ENCODE measurements around the gene KRT38.
A peak's percentile ranks its signal among the peaks of the same experiment; 100 is the strongest.

The KRT38 gene

GRCh38 chr17:41420134-41420533 lies 20.6 kb downstream of the KRT38 start:
- DNase-seq: no peak

GRCh38 chr17:41419716-41420115 lies 21.1 kb downstream of the KRT38 start:
- no peak for DNase-seq

DNA sequence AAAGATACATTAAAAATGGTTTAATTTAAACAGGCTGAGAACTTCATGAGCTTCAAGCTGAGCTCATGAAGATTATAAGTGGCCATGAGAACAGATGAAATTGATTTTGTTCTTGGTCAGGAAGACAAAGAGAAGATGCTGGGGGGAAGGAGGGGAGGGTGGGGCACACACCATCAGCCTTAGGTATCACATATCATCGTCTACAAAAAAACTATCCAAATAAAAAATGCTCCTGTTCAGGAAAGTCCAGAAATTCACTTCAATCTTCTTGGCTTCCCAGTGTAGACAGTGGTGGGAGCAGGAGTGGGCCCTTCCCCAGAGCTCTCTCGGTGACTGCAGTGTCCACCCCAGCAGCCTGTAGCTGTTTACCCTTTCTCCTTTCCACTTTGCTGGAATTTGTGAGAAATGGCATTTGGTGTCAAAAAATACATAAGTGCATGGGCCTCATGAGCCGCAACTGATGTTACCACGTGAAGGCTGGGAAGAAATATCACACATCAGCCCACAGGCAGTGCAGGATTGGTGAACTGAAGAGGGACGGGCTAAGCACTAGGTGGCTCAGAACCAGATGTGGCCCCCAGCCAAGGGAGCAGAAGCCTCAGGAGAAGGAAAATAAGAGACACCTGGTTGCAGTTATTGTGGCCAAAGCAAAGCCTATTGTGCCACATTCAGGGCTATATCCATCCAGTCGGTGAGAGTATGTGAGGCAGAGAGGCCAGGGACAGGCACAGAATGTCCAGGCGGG lies 22.5 kb downstream of the KRT38 start:
- DNase-seq: no peak

GRCh38 chr17:41417576-41418015 lies 23.2 kb downstream of the KRT38 start:
- peak in 1 of 2 experiments; percentile 54 for DNase-seq

DNA sequence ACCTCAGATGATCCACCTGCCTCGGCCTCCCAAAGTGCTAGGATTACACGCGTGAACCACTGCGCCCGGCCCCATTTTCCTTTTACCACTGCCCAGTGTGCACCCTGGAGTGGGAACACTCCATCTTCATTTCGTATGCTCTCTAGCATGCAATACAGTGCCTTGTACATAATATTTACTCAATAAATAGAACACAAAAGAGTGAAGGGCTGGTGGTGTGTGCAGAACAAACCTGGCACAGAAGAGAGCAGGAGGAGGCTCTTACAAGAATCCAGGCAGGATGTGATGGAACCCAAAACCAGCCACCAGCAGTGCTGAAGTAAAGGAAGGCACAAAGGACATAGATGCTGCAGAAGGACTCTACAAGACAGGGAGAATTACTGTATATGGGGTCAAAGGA lies 23.7 kb downstream of the KRT38 start:
- no peak for DNase-seq

DNA sequence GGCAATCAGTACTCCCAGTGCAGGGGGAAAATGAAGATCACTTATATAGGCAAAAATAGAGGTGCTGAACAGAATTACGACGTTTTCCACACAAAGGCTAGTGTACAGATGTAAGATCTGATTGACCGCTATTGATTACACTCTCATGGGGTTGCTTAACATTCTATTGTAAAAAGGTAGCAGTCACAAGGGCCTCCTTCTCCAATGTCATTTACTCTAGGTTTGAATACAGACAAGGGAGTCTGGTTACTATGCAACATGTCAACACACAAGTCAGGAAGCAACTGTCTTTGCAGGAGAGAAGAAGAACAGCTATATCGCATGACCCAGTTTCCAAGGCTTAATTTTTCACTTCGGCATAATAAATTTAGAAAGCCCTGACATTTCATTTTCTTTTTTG lies 24.3 kb downstream of the KRT38 start:
- DNase-seq: no peak

DNA sequence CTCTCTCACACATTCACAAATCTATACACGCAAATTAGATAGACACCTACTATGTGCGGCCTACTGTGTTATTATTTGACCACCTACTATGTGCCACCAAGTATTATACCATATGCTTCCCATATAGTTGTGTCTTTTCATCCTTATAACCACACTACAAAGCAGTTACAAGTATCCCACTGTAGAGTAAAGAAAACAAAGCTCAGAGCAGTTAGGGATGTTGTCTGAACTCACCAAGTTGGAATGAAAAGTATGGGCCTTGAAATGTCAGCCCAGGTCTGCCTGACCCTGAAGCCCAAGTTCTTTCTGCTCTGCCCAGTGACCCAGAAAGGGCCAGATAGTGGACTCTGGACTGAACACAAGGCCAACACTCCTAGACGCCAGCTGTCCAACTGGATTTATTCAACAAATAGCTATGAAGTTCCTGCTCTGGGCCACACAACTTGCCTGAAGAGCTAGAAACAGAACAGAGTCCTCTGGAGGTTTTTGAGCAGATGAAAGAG lies 24.9 kb downstream of the KRT38 start:
- DNase-seq: no peak

GRCh38 chr17:41415411-41415810 lies 25.4 kb downstream of the KRT38 start:
- DNase-seq: no peak

GRCh38 chr17:41413982-41414381 lies 26.8 kb downstream of the KRT38 start:
- no peak for DNase-seq

- DNase-seq: no peak
Observed at GRCh38 chr17:41413353-41413957, 27.3 kb downstream of the KRT38 start.

GRCh38 chr17:41411072-41411840 lies 29.5 kb downstream of the KRT38 start:
- DNase-seq: no peak

GRCh38 chr17:41407226-41407625 lies 33.6 kb downstream of the KRT38 start:
- no peak for DNase-seq

DNA sequence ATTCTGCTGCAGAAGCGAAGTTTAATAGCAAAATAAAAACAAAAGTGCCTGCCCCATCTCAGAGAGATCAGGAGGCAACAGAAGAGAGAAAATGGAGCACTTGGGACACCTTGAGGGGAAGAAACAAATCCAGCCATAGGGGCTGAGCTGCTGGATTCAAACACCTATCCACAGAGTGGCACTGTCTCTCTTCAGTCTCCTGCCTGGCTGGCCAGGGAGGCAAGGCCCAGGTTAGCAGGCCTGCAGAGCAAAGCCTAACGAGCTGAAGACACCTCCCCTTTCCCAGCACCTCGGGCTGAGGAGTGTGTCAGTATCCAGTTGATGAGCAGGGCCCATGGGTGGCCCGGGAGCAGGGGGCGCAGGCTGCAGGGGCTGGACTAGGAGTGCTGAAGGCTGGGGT lies 34.6 kb downstream of the KRT38 start:
- no peak for DNase-seq

DNA sequence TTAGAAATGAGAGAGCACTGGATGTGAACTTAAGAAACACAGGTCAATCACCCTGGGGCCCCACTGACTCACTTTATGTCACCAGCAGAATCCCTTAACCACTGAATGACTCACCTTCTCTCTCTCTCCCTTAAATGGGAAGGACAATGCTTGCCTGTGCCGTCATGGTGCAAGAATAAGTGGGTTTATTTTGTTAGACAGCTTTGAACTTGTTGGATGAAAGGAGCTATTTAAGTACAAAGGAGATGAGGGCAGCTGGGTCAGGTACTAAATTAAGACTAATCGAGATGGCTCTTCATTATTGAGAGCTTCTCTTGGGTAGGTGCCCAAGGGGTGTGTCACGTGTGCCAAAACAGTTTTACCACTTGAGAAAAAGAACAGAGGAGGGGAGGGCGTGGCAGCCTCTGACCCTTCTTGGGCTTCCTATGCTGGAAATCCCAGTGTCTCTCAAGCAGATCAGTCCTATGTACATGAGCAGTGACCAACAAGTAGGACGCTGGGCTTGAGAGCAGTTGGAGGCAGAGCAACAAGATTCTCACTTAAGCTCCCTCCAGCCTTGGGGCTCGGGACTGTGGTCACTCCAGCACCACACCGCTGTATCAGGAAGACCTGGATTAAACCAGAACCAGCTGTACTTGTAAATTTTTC lies 36.6 kb downstream of the KRT38 start:
- DNase-seq: no peak

DNA sequence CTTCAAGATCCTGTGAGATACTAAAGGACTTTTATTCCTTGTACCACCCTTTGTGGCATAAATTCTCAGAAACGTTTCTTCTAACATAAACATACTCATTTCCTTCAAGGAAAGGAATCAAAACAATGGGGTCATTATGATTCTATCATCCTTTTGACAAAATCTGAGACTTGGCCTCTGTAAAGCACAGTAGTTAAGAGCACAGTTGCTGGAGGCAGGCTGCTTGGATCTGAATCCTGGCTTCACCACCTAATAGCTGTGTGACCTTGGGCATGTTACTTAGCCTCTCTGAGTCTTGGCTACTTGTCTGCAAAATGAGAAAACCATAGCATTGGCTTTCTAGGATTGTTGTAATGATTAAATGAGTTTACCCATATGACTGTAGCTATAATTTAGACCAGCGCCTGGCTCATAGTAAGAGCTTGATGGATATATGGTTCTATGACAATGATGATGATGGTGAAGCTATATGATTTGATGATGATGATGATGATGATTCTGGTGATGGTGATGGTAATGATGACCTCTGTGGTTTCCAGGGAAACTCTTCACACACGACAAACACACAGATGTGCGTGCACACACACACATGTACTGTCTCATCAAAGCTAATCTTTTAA lies 37.3 kb downstream of the KRT38 start:
- DNase-seq: no peak

DNA sequence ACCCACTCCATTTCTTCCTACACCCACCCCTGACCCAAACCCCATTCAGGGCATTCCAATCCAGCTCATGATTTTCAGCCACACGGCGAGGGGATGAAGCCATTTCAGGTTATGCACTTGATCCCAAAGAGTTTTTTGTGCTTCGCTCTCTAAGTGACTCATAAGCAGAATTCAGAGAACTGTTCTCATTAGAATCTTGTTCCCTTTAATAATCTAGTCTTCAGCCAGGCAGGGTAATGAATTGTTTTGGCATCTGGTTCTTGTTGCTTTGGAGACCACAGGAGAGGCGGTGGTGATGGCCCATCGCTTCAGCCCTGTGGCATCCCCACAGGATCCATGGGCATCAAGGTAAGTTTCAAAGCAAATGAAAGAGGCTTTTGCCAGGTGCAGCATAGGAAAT lies 38.6 kb downstream of the KRT38 start:
- no peak for DNase-seq

DNA sequence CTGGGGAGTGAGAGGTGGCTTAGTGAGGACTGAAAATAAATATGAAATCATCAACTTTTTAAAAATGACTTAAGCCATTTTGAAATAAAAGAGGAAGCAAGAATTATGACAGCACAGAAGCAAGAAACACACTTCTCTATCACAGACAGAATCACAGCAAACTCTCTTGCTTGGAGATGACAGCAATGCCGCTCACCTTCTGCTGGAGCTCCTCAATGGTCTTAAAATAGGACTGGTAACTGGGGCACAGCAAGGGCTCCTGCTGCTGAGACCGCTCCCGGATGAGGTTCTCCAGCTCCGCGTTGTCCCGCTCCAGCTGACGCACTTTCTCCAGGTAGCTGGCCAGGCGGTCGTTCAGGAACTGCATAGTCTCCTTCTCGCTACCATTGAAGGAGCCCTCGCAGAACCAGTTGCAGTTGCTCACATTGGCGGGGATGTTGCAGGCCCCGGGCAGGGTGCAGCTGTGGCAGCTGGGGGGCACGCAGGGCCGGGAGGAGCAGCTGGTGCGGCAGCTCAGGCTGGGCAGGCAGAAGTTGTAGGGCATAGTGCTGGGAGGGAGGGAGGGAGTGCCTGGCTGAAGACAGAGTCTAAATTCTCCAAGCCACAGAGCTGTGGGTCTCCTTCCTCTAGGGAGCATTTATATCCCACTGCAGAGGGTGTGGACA lies 43.7 kb downstream of the KRT38 start, which contains the start of gene KRT31:
KRT31 (minus strand) TSS at position 613 of the 665 bp plus-strand sequence; CDS start at position 544, 69 bp downstream.
- DNase-seq: no peak

DNA sequence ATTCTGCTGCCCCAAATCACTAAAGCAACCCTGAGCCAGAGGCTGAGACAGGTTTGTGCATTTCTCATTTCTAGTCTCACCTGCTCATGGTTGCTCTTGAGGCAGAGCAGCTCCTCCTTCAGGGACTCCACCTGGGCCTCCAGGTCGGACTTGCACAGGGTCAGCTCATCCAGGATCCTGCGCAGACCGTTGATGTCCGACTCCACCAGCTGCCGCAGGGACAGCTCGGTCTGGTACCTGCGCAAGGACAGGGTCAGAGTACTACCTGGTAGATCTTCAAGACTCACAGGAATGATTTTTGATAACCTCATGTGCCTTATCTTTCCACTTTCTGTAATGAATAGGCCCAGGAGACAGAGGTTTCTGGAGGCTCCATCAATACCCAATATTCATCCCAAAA lies 44.4 kb downstream of the KRT38 start:
- DNase-seq: no peak

DNA sequence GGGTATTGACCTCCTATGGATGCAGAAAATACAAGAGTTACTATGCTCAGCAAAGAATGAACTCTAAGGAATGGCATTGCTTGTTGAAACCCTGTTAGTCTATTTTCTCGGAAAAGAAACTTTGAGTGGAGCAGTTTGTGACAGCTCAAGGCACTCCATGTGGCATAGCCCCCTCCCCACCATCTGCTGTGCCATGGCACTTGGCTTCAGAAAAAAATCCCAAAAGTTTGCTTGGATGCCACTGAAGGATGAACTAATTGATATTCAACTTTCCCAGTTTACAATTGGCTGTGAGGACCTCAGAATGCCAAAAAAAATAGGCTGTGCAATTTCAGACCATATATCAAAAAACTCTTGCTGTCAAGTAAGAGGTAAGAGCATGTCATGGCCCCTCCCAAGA lies 45.2 kb downstream of the KRT38 start:
- no peak for DNase-seq

DNA sequence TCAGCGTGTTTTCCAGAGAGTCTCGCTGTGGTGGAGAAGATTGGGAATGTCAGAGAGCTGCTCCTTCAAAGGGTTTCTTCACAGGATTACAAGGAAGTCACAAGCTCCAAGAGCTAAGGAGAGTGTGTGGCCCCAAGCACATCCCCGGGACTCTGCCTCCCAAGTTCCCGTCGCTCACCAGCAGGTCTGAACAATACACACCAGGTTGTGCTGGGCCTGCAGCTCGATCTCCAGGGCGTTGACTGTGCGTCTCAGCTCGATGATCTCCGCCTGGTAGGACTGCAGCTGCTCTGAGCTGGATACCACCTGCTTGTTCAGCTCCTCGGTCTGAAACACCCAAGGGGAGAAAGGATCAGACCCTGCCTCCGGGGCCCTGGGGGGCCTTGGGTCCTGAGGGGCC lies 45.7 kb downstream of the KRT38 start:
- DNase-seq: peak in 1 of 2 experiments; percentile 54

DNA sequence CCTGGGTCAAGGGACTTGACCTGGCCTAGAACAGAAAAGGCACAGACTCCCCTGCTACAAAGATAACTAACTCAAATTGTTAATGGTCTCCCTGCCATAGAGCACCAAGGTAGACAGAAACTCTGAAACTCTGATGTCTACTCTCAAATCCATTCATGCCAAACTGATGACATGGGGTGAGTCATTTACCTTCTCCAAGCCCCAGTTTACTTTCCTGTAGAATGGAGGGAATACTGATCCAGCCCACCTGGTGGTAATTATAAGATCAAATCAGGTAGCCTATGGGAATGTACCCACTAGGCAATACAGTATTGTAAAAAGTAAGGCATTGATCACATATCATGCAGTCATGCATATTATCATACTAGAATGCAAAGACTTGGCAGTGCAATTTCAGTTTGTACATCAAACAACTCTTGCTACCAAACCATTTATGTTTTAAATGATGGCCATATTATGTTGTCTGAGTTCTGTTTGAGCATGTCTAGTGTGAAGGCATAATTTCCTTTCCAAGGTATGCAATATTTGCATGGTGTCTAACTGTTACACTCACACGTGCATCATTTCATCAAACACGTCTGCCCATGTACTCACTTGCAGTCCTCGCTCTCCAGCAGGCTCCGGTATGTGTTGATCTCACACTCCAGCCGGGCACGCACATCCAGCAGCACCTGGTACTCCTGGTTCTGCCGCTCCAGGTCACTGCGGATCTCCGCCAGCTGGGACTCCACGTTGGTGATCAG lies 46.4 kb downstream of the KRT38 start:
- DNase-seq: peak; percentile 35 to 77
